GM12878 (cell line): ENCODE results near the gene CRAT.

Source experiments
- CTCF ChIP-seq, 3 experiments: IDR thresholded peaks in 2 of 3; conservative IDR thresholded peaks in 1 of 3; 2 replicates each; pipeline ENCODE4 v1.5.1; 2011; ENCODE audit warnings: low read depth in 3 of 3, low read length in 3 of 3, mild to moderate bottlenecking in 3 of 3, control low read depth in 2 of 3, moderate library complexity in 2 of 3, inconsistent platforms in 1 of 3, mixed read lengths in 1 of 3; ENCODE audit not compliant: control insufficient read depth in 2 of 3, insufficient read depth in 1 of 3; ENCODE audit errors: extremely low read depth in 1 of 3
- POLR2AphosphoS2 ChIP-seq: IDR thresholded peaks from 2 replicates; pipeline ENCODE4 v1.6.1; 2011; ENCODE audit warnings: low read depth, mild to moderate bottlenecking, low read length, improper control_type of control experiment, moderate library complexity
- REST ChIP-seq: IDR thresholded peaks from 2 replicates; pipeline ENCODE4 v1.6.1; 2012; ENCODE audit warnings: mild to moderate bottlenecking, low read depth, low read length
- RFX5 ChIP-seq: IDR thresholded peaks from 2 replicates; pipeline ENCODE4 v1.6.1; 2011; ENCODE audit warnings: low read depth, low read length, improper control_type of control experiment
- SRF ChIP-seq, 2 experiments: IDR thresholded peaks; 2 replicates each; pipeline ENCODE4 v1.6.1; 2011; ENCODE audit warnings: low read depth in 2 of 2, low read length in 2 of 2, mild to moderate bottlenecking in 1 of 2, moderate library complexity in 1 of 2
- ZBTB33 ChIP-seq: fragments of 450-650 bp; IDR thresholded peaks from 2 replicates; pipeline ENCODE4 v1.6.1; 2017; ENCODE audit warnings: mild to moderate bottlenecking
- ZNF24 ChIP-seq: fragments of 450-650 bp; IDR thresholded peaks from 2 replicates; pipeline ENCODE4 v1.6.1; 2017; ENCODE audit warnings: antibody characterized with exemption, mild to moderate bottlenecking

DNA sequence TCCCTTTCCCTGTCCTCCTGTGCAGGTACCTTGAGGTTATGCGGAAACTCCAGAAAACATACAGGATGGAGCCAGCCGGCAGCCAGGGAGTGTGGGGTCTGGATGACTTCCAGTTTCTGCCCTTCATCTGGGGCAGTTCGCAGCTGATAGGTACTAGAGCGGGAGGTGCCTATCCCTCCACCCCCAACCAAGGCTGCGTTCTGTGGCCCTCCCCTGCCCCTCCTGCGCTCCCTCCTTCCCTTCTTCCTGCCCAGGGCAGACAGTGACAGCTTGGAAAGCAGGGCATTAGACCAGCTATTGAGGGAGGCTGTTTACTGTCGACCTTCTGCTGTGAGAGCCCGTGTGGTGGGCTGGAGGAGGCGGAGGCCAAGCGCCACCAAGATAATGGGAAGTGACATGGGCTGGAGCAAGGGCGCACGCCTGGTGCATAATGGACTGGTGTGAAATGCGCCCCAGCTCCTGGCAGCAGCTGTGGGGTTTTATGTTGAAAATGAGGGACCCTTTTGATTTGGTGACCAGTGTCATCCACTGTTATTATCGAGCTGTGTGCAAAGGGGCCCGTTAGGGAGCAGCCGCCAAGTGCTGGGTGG, 25.9 kb upstream of the CRAT start:
- TF ChIP-seq SRF (IDR thresholded peaks at IDR 0.05; ENCODE audit: low read depth in 2 of 2, low read length in 2 of 2), result no peak
- TF ChIP-seq CTCF (IDR thresholded peaks at IDR 0.05 in 2 of 3, conservative IDR thresholded peaks at IDR 0.05 in 1 of 3; ENCODE audit: control insufficient read depth in 2 of 3, extremely low read depth in 1 of 3, insufficient read depth in 1 of 3, low read depth in 3 of 3, low read length in 3 of 3), result no peak
- no peak for TF ChIP-seq ZNF24
- TF ChIP-seq POLR2AphosphoS2, result no peak
- no peak for TF ChIP-seq REST
- no peak for TF ChIP-seq ZBTB33
- no peak for TF ChIP-seq RFX5
